Smooth muscle cell (in vitro differentiated cells): ENCODE data around the gene RBBP5. TPM values are rescaled to one million over a fixed set of nuclear protein-coding genes. Genes with fewer than 3 reads are reported as not detected.

Source experiments
- DNase-seq: peaks from one replicate; lab custom pipeline; 2025; ENCODE audit not compliant: unreplicated experiment; lab: John Stamatoyannopoulos, UW
- H2AFZ ChIP-seq: fragments of 200-600 bp; sonication (generic); 2 replicates; pipeline ENCODE4 v1.6.0; 2016; ENCODE audit warnings: antibody characterized with exemption, low read depth, mild to moderate bottlenecking
- H3F3A ChIP-seq: fragments of 200-600 bp; sonication (generic); 2 replicates; pipeline ENCODE4 v1.6.0; 2017; ENCODE audit warnings: antibody characterized with exemption, low read depth
- H3K27ac ChIP-seq: fragments of 200-600 bp; sonication (generic); 2 replicates; pipeline ENCODE4 v1.5.1; 2016; ENCODE audit warnings: low read depth, mild to moderate bottlenecking
- H3K27me3 ChIP-seq: fragments of 200-600 bp; sonication (generic); 2 replicates; pipeline ENCODE4 v1.6.1; 2016; ENCODE audit warnings: low read depth, mild to moderate bottlenecking
- H3K36me3 ChIP-seq: fragments of 200-600 bp; sonication (generic); 2 replicates; pipeline ENCODE4 v1.5.1; 2016; ENCODE audit warnings: low read depth
- H3K4me1 ChIP-seq: fragments of 200-600 bp; sonication (generic); 2 replicates; pipeline ENCODE4 v1.5.1; 2016; ENCODE audit warnings: low read depth
- H3K4me2 ChIP-seq: fragments of 200-600 bp; sonication (generic); 2 replicates; pipeline ENCODE4 v1.6.0; 2016; ENCODE audit warnings: mild to moderate bottlenecking
- H3K4me3 ChIP-seq: fragments of 200-600 bp; sonication (generic); 2 replicates; pipeline ENCODE4 v1.5.1; 2016; ENCODE audit warnings: mild to moderate bottlenecking
- H3K79me2 ChIP-seq: fragments of 200-600 bp; sonication (generic); 2 replicates; pipeline ENCODE4 v1.6.0; 2016; ENCODE audit warnings: low read depth, mild to moderate bottlenecking
- H3K9ac ChIP-seq: fragments of 200-600 bp; sonication (generic); 2 replicates; pipeline ENCODE4 v1.6.0; 2016; ENCODE audit warnings: low read depth
- H3K9me3 ChIP-seq: fragments of 200-600 bp; sonication (generic); replicated peaks from 2 replicates; pipeline ENCODE4 v1.5.1; 2016; ENCODE audit warnings: low read depth
- H4K20me1 ChIP-seq: fragments of 200-600 bp; sonication (generic); 2 replicates; pipeline ENCODE4 v1.6.0; 2016; ENCODE audit warnings: low read depth
- CTCF ChIP-seq: fragments of 200-600 bp; sonication (generic); IDR thresholded peaks from 2 replicates; pipeline ENCODE4 v1.5.1; 2017; ENCODE audit warnings: borderline replicate concordance, mild to moderate bottlenecking, antibody characterized with exemption; ENCODE audit not compliant: insufficient read depth, poor library complexity, severe bottlenecking
- WGBS: methylation state at CpG from one replicate; pipeline ENCODE4 v1.1.7; 2016; ENCODE audit warnings: low lambda C conversion rate; 5-methylcytosine and 5-hydroxymethylcytosine counted together
- polyA plus RNA-seq: library from polyadenylated mRNA; unstranded; fragments of >200 nt; fragmentation: Nextera tagmentation; extraction: Ambion mirVana; gene quantifications from 2 replicates; pipeline ENCODE4 v1.2.1, GENCODE V29; 2016
- total RNA-seq: library from RNA; depleted of rRNA; stranded (reverse); fragments of >200 nt; gene quantifications from 2 replicates; pipeline ENCODE4 v1.2.3, GENCODE V29; 2014

Gene RBBP5
- total and polyA plus RNA-seq, 2 experiments from 2014 or later: 12.8 to 18.8 TPM

GRCh38 chr1:205056956-205057568, 64.7 kb downstream of the RBBP5 start:
- no peak for DNase-seq
- no peak overlapping the region for H2AFZ ChIP-seq
- WGBS: 90% methylated on average over 6 of the region's 6 CpGs

GRCh38 chr1:205056188-205056611, 65.6 kb downstream of the RBBP5 start:
- no peaks in the 10 kb centered on the region for H3K27me3 ChIP-seq
- H3K4me2 ChIP-seq: no peak overlapping the region
- no peaks in the 10 kb centered on the region for H3K36me3 ChIP-seq
- no peak for TF ChIP-seq CTCF
- 79% methylated on average over 12 of the region's 13 CpGs for WGBS
- no peak for DNase-seq
- no peak overlapping the region for H3K9ac ChIP-seq
- H3K9me3 ChIP-seq: no peaks in the 10 kb centered on the region
- no peak overlapping the region for H3K27ac ChIP-seq
- no peaks in the 10 kb centered on the region for H3K79me2 ChIP-seq
- no peaks in the 10 kb centered on the region for H4K20me1 ChIP-seq
- no peaks in the 10 kb centered on the region for H3K4me1 ChIP-seq
- no peaks in the 10 kb centered on the region for H3F3A ChIP-seq
- H3K4me3 ChIP-seq: no peak overlapping the region
- no peak overlapping the region for H2AFZ ChIP-seq

More at GRCh38 chr1:205056956-205057568, 64.7 kb downstream of the RBBP5 start:
- TF ChIP-seq CTCF: no peak
- no peak overlapping the region for H3K27ac ChIP-seq
- H3K9me3 ChIP-seq: no peaks in the 10 kb centered on the region
- no peaks in the 10 kb centered on the region for H3K27me3 ChIP-seq
- H3K4me3 ChIP-seq: no peak overlapping the region
- no peaks in the 10 kb centered on the region for H3K4me1 ChIP-seq
- H3K4me2 ChIP-seq: no peak overlapping the region
- no peaks in the 10 kb centered on the region for H3F3A ChIP-seq
- no peaks in the 10 kb centered on the region for H3K79me2 ChIP-seq
- no peaks in the 10 kb centered on the region for H3K36me3 ChIP-seq
- H4K20me1 ChIP-seq: no peaks in the 10 kb centered on the region
- H3K9ac ChIP-seq: no peak overlapping the region

- DNase-seq: no peak
- TF ChIP-seq CTCF: no peak
- Histone ChIP-seq H3K27ac (no peak overlapping the region), H4K20me1 (no peaks in the 10 kb centered on the region), H3K4me1 (no peaks in the 10 kb centered on the region), H3K9me3 (no peaks in the 10 kb centered on the region), H2AFZ (no peak overlapping the region), H3K79me2 (no peaks in the 10 kb centered on the region), H3K36me3 (no peaks in the 10 kb centered on the region), H3K9ac (no peak overlapping the region), H3K4me3 (no peak overlapping the region), H3K27me3 (no peaks in the 10 kb centered on the region), H3K4me2 (no peak overlapping the region), H3F3A (no peaks in the 10 kb centered on the region)
- 71% methylated on average over 6 of the region's 7 CpGs for WGBS
Observed at GRCh38 chr1:205054013-205054412, 67.8 kb downstream of the RBBP5 start.

- no peak overlapping the region for H3K4me2 ChIP-seq
- WGBS: 95% methylated on average over 5 of the region's 5 CpGs
- no peaks in the 10 kb centered on the region for H4K20me1 ChIP-seq
- H2AFZ ChIP-seq: no peak overlapping the region
- no peak for TF ChIP-seq CTCF
- no peaks in the 10 kb centered on the region for H3K79me2 ChIP-seq
- H3K9ac ChIP-seq: no peak overlapping the region
- no peaks in the 10 kb centered on the region for H3K4me1 ChIP-seq
- no peaks in the 10 kb centered on the region for H3F3A ChIP-seq
- no peak overlapping the region for H3K27ac ChIP-seq
- no peak for DNase-seq
- H3K36me3 ChIP-seq: no peaks in the 10 kb centered on the region
- no peaks in the 10 kb centered on the region for H3K9me3 ChIP-seq
- no peaks in the 10 kb centered on the region for H3K27me3 ChIP-seq
- no peak overlapping the region for H3K4me3 ChIP-seq
Observed at GRCh38 chr1:205053296-205053695, 68.5 kb downstream of the RBBP5 start.
